Tibial nerve (tissue), 4 donors: ENCODE results near the gene AAK1. TPM values are rescaled to one million over a fixed set of nuclear protein-coding genes. Genes with fewer than 3 reads are reported as not detected.

Source experiments
- DNase-seq, 2 donors: peaks; one replicate each; pipeline ENCODE4 v3.0.0-alpha.2; 2019; ENCODE audit warnings: low spot score in 2 of 2
- H3K27ac ChIP-seq, 4 donors: fragments of 200-600 bp; sonication (generic) in 3 of 4; one replicate each; pipeline ENCODE4 v1.5.1; 2017 to 2019; ENCODE audit warnings: mild to moderate bottlenecking in 1 of 4
- H3K27me3 ChIP-seq, 2 donors: fragments of 200-600 bp; sonication (generic) in 1 of 2; one replicate each; pipeline versions ENCODE4 v1.5.1 to v1.6.0; 2017 to 2019
- H3K36me3 ChIP-seq, 3 donors: fragments of 200-600 bp; sonication (generic); one replicate each; pipeline ENCODE4 v1.5.1; 2018 to 2019
- H3K4me1 ChIP-seq, 4 donors: fragments of 200-600 bp; sonication (generic) in 3 of 4; one replicate each; pipeline ENCODE4 v1.5.1; 2017 to 2019
- H3K4me3 ChIP-seq, 4 donors: fragments of 200-600 bp; sonication (generic) in 3 of 4; one replicate each; pipeline ENCODE4 v1.5.1; 2017 to 2019; ENCODE audit warnings: mild to moderate bottlenecking in 1 of 4, moderate library complexity in 1 of 4
- H3K9me3 ChIP-seq, 4 donors: fragments of 200-600 bp; sonication (generic) in 3 of 4; one replicate each; pipeline ENCODE4 v1.5.1; 2017 to 2019
- EP300 ChIP-seq, 2 donors: sonication (generic); formaldehyde crosslinking; IDR thresholded peaks; one replicate each; pipeline ENCODE4 v1.6.1; 2017; ENCODE audit warnings: antibody characterized with exemption in 2 of 2, mild to moderate bottlenecking in 1 of 2
- POLR2A ChIP-seq, 2 donors: fragments of 450-650 bp; IDR thresholded peaks; one replicate each; pipeline ENCODE4 v1.6.1; 2017; ENCODE audit warnings: antibody characterized with exemption in 2 of 2, mild to moderate bottlenecking in 2 of 2, moderate library complexity in 2 of 2
- WGBS, 2 donors: methylation state at CpG; one replicate each; pipeline ENCODE4 v1.1.5; 2018; 5-methylcytosine and 5-hydroxymethylcytosine counted together
- total RNA-seq, 4 donors: library from RNA; depleted of rRNA; stranded (reverse); fragments of >200 nt; gene quantifications; one replicate each; pipeline ENCODE4 v1.1.0, GENCODE V29; 2016
- TF ChIP-seq, protein P1 (sequence below), 5 experiments: fragments of 200-600 bp in 3 of 5; fragments of 450-650 bp in 2 of 5; sonication (generic) in 3 of 5; IDR thresholded peaks; one replicate each; pipeline ENCODE4 v1.5.1; 2016 to 2019; ENCODE audit warnings: antibody characterized with exemption in 5 of 5, mild to moderate bottlenecking in 3 of 5, moderate library complexity in 2 of 5

AAK1 gene
- total RNA-seq = 10 to 100 TPM; 29.2 to 70.5 (median 44.5) TPM

GRCh38 chr2:69643602-69644505 lies at the start of gene AAK1:
AAK1 (minus strand) TSS chr2:69643739; CDS start chr2:69643040, 699 bp downstream.
- DNase-seq = peak; percentile 82 to 84
- Histone ChIP-seq H3K4me1 (peaks cover 0 to 59% (median 21%) of the 10 kb centered on the region in 4 donors), H3K27me3 (no peaks in the 10 kb centered on the region), H3K36me3 (no peaks in the 10 kb centered on the region), H3K27ac (peak within 1 kb of the TSS; percentile 96 to 99 (median 98)), H3K4me3 (peak within 1 kb of the TSS; percentile 90 to 100 (median 96)), H3K9me3 (no peaks in the 10 kb centered on the region)
- TF ChIP-seq, protein P1, sequence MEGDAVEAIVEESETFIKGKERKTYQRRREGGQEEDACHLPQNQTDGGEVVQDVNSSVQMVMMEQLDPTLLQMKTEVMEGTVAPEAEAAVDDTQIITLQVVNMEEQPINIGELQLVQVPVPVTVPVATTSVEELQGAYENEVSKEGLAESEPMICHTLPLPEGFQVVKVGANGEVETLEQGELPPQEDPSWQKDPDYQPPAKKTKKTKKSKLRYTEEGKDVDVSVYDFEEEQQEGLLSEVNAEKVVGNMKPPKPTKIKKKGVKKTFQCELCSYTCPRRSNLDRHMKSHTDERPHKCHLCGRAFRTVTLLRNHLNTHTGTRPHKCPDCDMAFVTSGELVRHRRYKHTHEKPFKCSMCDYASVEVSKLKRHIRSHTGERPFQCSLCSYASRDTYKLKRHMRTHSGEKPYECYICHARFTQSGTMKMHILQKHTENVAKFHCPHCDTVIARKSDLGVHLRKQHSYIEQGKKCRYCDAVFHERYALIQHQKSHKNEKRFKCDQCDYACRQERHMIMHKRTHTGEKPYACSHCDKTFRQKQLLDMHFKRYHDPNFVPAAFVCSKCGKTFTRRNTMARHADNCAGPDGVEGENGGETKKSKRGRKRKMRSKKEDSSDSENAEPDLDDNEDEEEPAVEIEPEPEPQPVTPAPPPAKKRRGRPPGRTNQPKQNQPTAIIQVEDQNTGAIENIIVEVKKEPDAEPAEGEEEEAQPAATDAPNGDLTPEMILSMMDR (IDR thresholded peaks at IDR 0.05) = peak in 1 of 5 experiments; percentile 10
- TF ChIP-seq EP300 (IDR thresholded peaks at IDR 0.05) (peak; percentile 23 to 89), POLR2A (IDR thresholded peaks at IDR 0.05) (peak; percentile 70 to 87)
- 0% methylated on average over 51 to 52 of the region's 81 CpGs for WGBS, 2 donors

DNA sequence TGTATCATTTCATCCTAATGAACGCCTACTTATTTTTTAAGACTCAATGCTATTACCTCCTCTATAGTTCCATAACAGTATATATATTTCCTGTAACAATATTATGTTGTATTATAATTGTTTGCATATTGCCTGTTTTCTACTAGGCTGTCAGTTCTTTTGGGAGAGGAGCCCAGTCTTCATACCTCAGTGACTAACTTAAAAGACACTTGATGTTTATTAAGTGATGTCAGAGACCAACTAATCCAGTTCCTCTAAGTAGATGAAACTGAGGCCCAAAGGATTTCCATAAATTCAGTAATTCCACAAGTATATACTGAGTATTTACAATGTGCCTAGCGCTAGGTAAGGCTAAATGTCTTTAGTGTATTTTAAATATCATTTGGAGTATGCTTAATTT lies 48.9 kb upstream of the AAK1 start:
- no peaks in the 10 kb centered on the region for H3K36me3 ChIP-seq
- WGBS, 2 donors = 97 to 99% methylated on average over 2 of the region's 2 CpGs
- H3K9me3 ChIP-seq = no peaks in the 10 kb centered on the region
- H3K4me1 ChIP-seq = peaks cover 0 to 13% (median 6%) of the 10 kb centered on the region in 4 donors
- no peak overlapping the region for H3K4me3 ChIP-seq
- no peak overlapping the region for H3K27ac ChIP-seq
- TF ChIP-seq POLR2A (IDR thresholded peaks at IDR 0.05) = no peak
- TF ChIP-seq, protein P1 (IDR thresholded peaks at IDR 0.05) = no peak
- TF ChIP-seq EP300 (IDR thresholded peaks at IDR 0.05) = no peak
- no peak for DNase-seq
- no peaks in the 10 kb centered on the region for H3K27me3 ChIP-seq

DNA sequence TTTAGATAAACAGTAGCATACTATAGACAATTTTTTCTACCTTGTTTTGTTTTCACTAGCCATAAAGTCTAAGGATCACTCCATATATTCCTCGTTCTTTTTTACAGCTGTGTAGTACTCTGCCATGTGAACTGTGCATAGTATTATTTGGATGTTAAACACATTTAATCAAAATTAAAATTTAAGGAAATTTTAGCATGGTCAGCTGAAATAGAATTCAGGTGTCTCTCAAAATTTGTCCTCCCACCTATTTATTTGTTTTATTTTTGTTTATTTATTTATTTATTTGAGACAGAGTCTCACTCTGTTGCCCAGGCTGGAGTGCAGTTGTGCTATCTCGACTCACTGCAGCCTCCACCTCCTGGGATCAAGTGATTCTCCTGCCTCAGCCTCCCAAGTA lies 46.4 kb upstream of the AAK1 start:
- H3K4me1 ChIP-seq = peaks cover 0 to 10% (median 4%) of the 10 kb centered on the region in 4 donors
- 91 to 97% methylated on average over 2 of the region's 2 CpGs for WGBS, 2 donors
- no peak for TF ChIP-seq POLR2A (IDR thresholded peaks at IDR 0.05)
- no peak for TF ChIP-seq EP300 (IDR thresholded peaks at IDR 0.05)
- TF ChIP-seq, protein P1 (IDR thresholded peaks at IDR 0.05) = no peak

DNA sequence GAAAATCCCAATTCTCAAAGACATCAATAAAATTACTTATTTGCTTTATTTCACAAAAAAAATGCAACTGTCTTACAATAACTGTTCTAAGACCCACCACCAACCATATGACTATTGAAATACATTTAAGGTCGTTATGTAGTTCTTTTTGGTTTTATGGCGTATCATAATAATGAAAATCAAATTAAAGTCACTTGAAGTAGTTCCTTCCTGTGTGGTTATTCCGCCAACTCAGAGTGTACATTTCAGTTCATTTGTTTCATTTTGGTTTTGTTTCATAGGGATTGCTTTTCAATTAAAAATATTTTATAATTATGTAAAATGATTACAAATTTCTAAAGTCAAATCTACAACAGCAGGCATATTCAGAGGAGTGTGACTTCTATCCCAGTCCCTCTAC lies 45.9 kb upstream of the AAK1 start:
- peaks cover 0 to 5% (median 2%) of the 10 kb centered on the region in 4 donors for H3K4me1 ChIP-seq
- no peaks in the 10 kb centered on the region for H3K27me3 ChIP-seq
- no peak overlapping the region for H3K27ac ChIP-seq
- no peak for DNase-seq
- no peaks in the 10 kb centered on the region for H3K9me3 ChIP-seq
- H3K4me3 ChIP-seq = no peak overlapping the region
- TF ChIP-seq POLR2A (IDR thresholded peaks at IDR 0.05) (no peak), EP300 (IDR thresholded peaks at IDR 0.05) (no peak)
- TF ChIP-seq, protein P1 (IDR thresholded peaks at IDR 0.05) = no peak
- H3K36me3 ChIP-seq = peaks cover 0 to 5% (median 0%) of the 10 kb centered on the region in 3 donors
- WGBS, 2 donors = 81 to 85% methylated on average over 3 of the region's 3 CpGs

More for the DNA sequence above, 46.4 kb upstream of the AAK1 start:
- no peaks in the 10 kb centered on the region for H3K27me3 ChIP-seq
- no peaks in the 10 kb centered on the region for H3K9me3 ChIP-seq
- peaks cover 0 to 5% (median 0%) of the 10 kb centered on the region in 3 donors for H3K36me3 ChIP-seq
- no peak overlapping the region for H3K27ac ChIP-seq
- H3K4me3 ChIP-seq = no peak overlapping the region
- no peak for DNase-seq
